Measurements from ENCODE around the gene HDAC4. TPM values are rescaled to one million over a fixed set of nuclear protein-coding genes. Genes with fewer than 3 reads are reported as not detected.

The HDAC4 gene
- total and polyA plus RNA-seq, 2 of the 8 experiments (the other 6 are each of a cell fraction or from before 2014, with no cell fraction given) = 15.4 to 31.5 TPM

- POLR2A ChIA-PET (ENCODE audit: partially characterized antibody) = no interaction called here
- TF ChIP-seq RFX5 (IDR thresholded peaks at IDR 0.05; ENCODE audit: borderline replicate concordance, low read depth, low read length) (no peak), NANOG (IDR thresholded peaks at IDR 0.05; ENCODE audit: insufficient read depth, low read depth, low read length, poor library complexity, severe bottlenecking) (no peak), YY1 (IDR thresholded peaks at IDR 0.05; ENCODE audit: low read depth, low read length) (no peak), MAFK (IDR thresholded peaks at IDR 0.05; ENCODE audit: low read depth, low read length) (no peak), SRF (IDR thresholded peaks at IDR 0.05; ENCODE audit: low read depth, low read length) (no peak), HDAC2 (IDR thresholded peaks at IDR 0.05; ENCODE audit: borderline replicate concordance in 1 of 2, low read depth in 2 of 2, low read length in 2 of 2) (no peak), CREB1 (IDR thresholded peaks at IDR 0.05) (no peak), SP4 (IDR thresholded peaks at IDR 0.05; ENCODE audit: low read length) (no peak), SIX5 (IDR thresholded peaks at IDR 0.05; ENCODE audit: low read depth, low read length) (no peak), POU5F1 (IDR thresholded peaks at IDR 0.05; ENCODE audit: low read depth, low read length) (no peak), E2F6 (IDR thresholded peaks at IDR 0.05) (no peak), TAF7 (optimal IDR thresholded peaks at IDR 0.05; ENCODE audit: borderline replicate concordance, low read depth, low read length) (no peak), SIN3A (conservative IDR thresholded peaks at IDR 0.05 in 1 of 2, IDR thresholded peaks at IDR 0.05 in 1 of 2; ENCODE audit: low read depth in 1 of 2, low read length in 2 of 2) (no peak), CHD2 (IDR thresholded peaks at IDR 0.05; ENCODE audit: low read length) (no peak), RBBP5 (IDR thresholded peaks at IDR 0.05; ENCODE audit: borderline replicate concordance, low read depth, low read length) (no peak)
Measured at GRCh38 chr2:239057533-239057932, 343.3 kb downstream of the HDAC4 start.

More at GRCh38 chr2:239057533-239057932, 343.3 kb downstream of the HDAC4 start:
- no peaks in the 10 kb centered on the region for H3K4me1 ChIP-seq (replicated peaks in 1 of 4; ENCODE audit: control insufficient read depth in 3 of 4, insufficient read depth in 4 of 4, low read length in 3 of 4)
- no peak overlapping the region for H3K14ac ChIP-seq (ENCODE audit: insufficient read length)
- H3K4me2 ChIP-seq (ENCODE audit: insufficient read depth in 1 of 2, low read depth in 2 of 2, low read length in 2 of 2) = no peak overlapping the region
- H2BK5ac ChIP-seq (ENCODE audit: low read depth, low read length) = no peak overlapping the region
- no peak overlapping the region for H2BK15ac ChIP-seq (ENCODE audit: low read length)
- no peak overlapping the region for H2AK5ac ChIP-seq (ENCODE audit: low read depth, low read length)
- 96% methylated on average over 2 of the region's 2 CpGs; no CpG with 5 or more reads in 1 of the 2 experiments for WGBS, 2 experiments (ENCODE audit: extremely low coverage in 1 of 2, insufficient coverage in 1 of 2, insufficient read length in 1 of 2, insufficient replicate concordance in 2 of 2, low coverage in 1 of 2, low lambda C conversion rate in 2 of 2, missing lambda C conversion rate in 1 of 2)
- H4K8ac ChIP-seq (ENCODE audit: extremely low read depth, insufficient read depth, low read length) = no peak overlapping the region
- H4K91ac ChIP-seq (replicated peaks; ENCODE audit: insufficient read length, low read length) = no peak overlapping the region
- no peaks in the 10 kb centered on the region for H3K9me3 ChIP-seq (ENCODE audit: insufficient read depth in 2 of 2, low read depth in 1 of 2, low read length in 1 of 2)
- no peak overlapping the region for H3K27ac ChIP-seq (ENCODE audit: low read depth, low read length)
- H3K23ac ChIP-seq (ENCODE audit: insufficient read length) = no peak overlapping the region
- DNase-seq (ENCODE audit: low read depth in 1 of 2, low spot score in 2 of 2) (no peak), FAIRE-seq (no peak)
- CTCF ChIA-PET (ENCODE audit: partially characterized antibody) = no interaction called here
- H4K20me1 ChIP-seq (replicated peaks in 1 of 2; ENCODE audit: control insufficient read depth in 1 of 2, insufficient read depth in 2 of 2, low read length in 2 of 2) = peaks cover 2 to 8% of the 10 kb centered on the region in 2 experiments
- no peaks in the 10 kb centered on the region for H3K23me2 ChIP-seq (ENCODE audit: low read depth, low read length)
- H2BK20ac ChIP-seq (ENCODE audit: low read length) = no peak overlapping the region
- H3K4me3 ChIP-seq (ENCODE audit: extremely low read depth in 1 of 4, insufficient read depth in 2 of 4, low read depth in 3 of 4, low read length in 4 of 4) = no peak overlapping the region
- H3K4ac ChIP-seq (replicated peaks; ENCODE audit: insufficient read length, low read depth, low read length) = no peak overlapping the region
- H3K18ac ChIP-seq (ENCODE audit: extremely low read depth, low read length) = no peak overlapping the region
- no peak overlapping the region for H2BK120ac ChIP-seq (replicated peaks; ENCODE audit: low read depth, low read length)
- no peaks in the 10 kb centered on the region for H3K27me3 ChIP-seq (replicated peaks in 1 of 4; ENCODE audit: control insufficient read depth in 3 of 4, extremely low read depth in 1 of 4, insufficient read depth in 3 of 4, low read length in 3 of 4)
- no peak overlapping the region for H3K9ac ChIP-seq (replicated peaks in 1 of 4; ENCODE audit: extremely low read depth in 1 of 4, low read depth in 3 of 4, low read length in 3 of 4)
- H3K79me1 ChIP-seq (ENCODE audit: low read depth, low read length) = no peaks in the 10 kb centered on the region
- no peaks in the 10 kb centered on the region for H3K79me2 ChIP-seq (ENCODE audit: control insufficient read depth in 1 of 2, insufficient read depth in 2 of 2, low read length in 2 of 2)
- H3K36me3 ChIP-seq (ENCODE audit: control insufficient read depth in 2 of 4, insufficient read depth in 4 of 4, low read length in 3 of 4) = peaks cover 0 to 8% (median 4%) of the 10 kb centered on the region in 4 experiments; a peak in 5 of 8 replicates
- no peak overlapping the region for H2BK12ac ChIP-seq (ENCODE audit: low read depth, low read length)
- H2AFZ ChIP-seq (ENCODE audit: low read length) = no peak overlapping the region
- no peak overlapping the region for H4K5ac ChIP-seq (ENCODE audit: insufficient read length, low read depth, low read length)
- no peak overlapping the region for H3K56ac ChIP-seq (replicated peaks; ENCODE audit: insufficient read length, low read depth, low read length)

Data from H1 (cell line).